Lower leg skin (tissue), 3 donors: ENCODE measurements around the gene RHD.
"Not testable (repeated sequence)": the region's sequence is repeated elsewhere in the genome, so short reads cannot be mapped to it uniquely, and the experiment has no call there.

Experiments
- CTCF ChIP-seq, 3 donors: fragments of 450-650 bp; IDR thresholded peaks; one replicate each; pipeline ENCODE4 v1.5.1; 2016; ENCODE audit warnings: antibody characterized with exemption in 3 of 3, mild to moderate bottlenecking in 3 of 3, moderate library complexity in 2 of 3
- POLR2A ChIP-seq, 2 donors: fragments of 450-650 bp; IDR thresholded peaks; one replicate each; pipeline ENCODE4 v1.6.1; 2016 to 2017; ENCODE audit warnings: antibody characterized with exemption in 2 of 2, mild to moderate bottlenecking in 1 of 2, moderate library complexity in 1 of 2

- TF ChIP-seq POLR2A, CTCF (IDR thresholded peaks at IDR 0.05): not testable (repeated sequence)
Observed at GRCh38 chr1:25275648-25276047, 3.3 kb downstream of the RHD start.
